GM19240 (cell line): ENCODE measurements around the gene C6orf141.
"Not testable (repeated sequence)": the region's sequence is repeated elsewhere in the genome, so short reads cannot be mapped to it uniquely, and the experiment has no call there.

Source experiments
- DNase-seq: peaks from one replicate; pipeline ENCODE4 v3.0.0; 2011; ENCODE audit warnings: low spot score; ENCODE audit not compliant: insufficient read length

Gene C6orf141

DNA sequence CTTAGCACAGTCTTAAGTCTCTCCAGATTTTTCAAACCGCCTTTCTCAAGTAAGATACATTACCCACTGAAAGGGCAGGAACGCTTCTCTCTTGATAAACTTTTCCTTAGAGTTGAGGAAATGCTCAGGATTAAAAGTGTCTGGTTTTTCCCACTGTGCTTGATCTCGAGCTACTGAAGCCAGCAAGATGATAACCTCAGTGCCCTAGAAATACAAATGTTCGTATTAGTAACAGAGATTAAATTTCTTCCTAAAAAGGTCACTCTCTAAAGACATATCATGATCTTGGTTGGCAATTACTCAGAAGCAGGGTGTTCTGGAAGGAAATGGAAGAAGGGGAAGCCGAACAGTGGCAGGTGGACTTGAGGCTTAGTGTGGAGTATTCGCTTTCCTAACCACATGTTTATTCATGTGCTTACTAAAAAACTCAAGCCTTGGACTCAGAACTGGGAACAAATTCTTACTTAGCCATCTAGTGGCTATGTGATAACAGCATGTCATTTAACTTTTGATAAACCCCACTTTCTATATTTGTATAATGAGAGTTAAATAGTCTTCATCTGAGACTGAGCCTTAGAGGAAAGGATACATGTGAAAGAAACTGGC lies 20.1 kb downstream of the C6orf141 start:
- DNase-seq = no peak

DNA sequence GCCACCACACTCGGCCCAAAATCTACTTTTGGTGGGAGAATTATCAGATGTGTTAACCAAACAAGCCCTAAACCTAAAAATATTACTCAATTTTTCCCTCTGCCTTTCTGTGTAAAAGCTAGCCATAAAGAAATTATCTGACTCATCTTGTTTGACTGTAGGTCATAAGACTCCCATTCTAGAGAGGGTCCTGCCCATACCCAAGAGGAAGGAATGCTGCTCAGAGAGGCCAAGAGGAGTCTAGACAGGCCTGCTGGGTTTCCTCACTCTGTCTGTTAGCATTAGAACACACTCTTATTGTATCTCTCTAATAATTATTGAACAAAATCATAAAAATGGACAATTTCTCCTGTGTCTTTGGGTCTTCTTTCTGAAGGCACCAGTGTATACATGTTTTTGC lies 26.1 kb downstream of the C6orf141 start:
- DNase-seq = no peak

- DNase-seq = no peak
Measured at GRCh38 chr6:49579649-49580048, 29.2 kb downstream of the C6orf141 start.

GRCh38 chr6:49582529-49582928 lies 32.1 kb downstream of the C6orf141 start:
- no peak for DNase-seq

- not testable (repeated sequence) for DNase-seq
Measured at GRCh38 chr6:49587262-49587661, 36.8 kb downstream of the C6orf141 start.
